ENCODE data around the gene MAP2K4. TPM values are rescaled to one million over a fixed set of nuclear protein-coding genes. Genes with fewer than 3 reads are reported as not detected.

Gene MAP2K4
- total RNA-seq, 4 donors from 2014 or later = 21.0 to 26.7 (median 25.1) TPM

- DNase-seq (ENCODE audit: low spot score) = no peak
- ATAC-seq (ENCODE audit: low FRiP score) = no peak
- no peak for TF ChIP-seq CTCF (IDR thresholded peaks at IDR 0.05)
Measured at GRCh38 chr17:12035673-12036072, 15.0 kb downstream of the MAP2K4 start.

GRCh38 chr17:12037970-12038369 is 17.3 kb downstream of the MAP2K4 start:
- no peak for TF ChIP-seq CTCF (IDR thresholded peaks at IDR 0.05)
- no peak for DNase-seq (ENCODE audit: low spot score)
- ATAC-seq (ENCODE audit: low FRiP score) = no peak

- DNase-seq (ENCODE audit: low spot score) (no peak), ATAC-seq (ENCODE audit: low FRiP score) (no peak)
- no peak for TF ChIP-seq CTCF (IDR thresholded peaks at IDR 0.05)
Measured at GRCh38 chr17:12040478-12040877, 19.8 kb downstream of the MAP2K4 start.

- TF ChIP-seq CTCF (IDR thresholded peaks at IDR 0.05) = no peak
- DNase-seq (ENCODE audit: low spot score) (no peak), ATAC-seq (ENCODE audit: low FRiP score) (no peak)
Measured at GRCh38 chr17:12041312-12041711, 20.6 kb downstream of the MAP2K4 start.

GRCh38 chr17:12043702-12044101 is 23.0 kb downstream of the MAP2K4 start:
- no peak for DNase-seq (ENCODE audit: low spot score)
- ATAC-seq (ENCODE audit: low FRiP score) = no peak
- no peak for TF ChIP-seq CTCF (IDR thresholded peaks at IDR 0.05)

- DNase-seq (ENCODE audit: low spot score) (no peak), ATAC-seq (ENCODE audit: low FRiP score) (no peak)
- TF ChIP-seq CTCF (IDR thresholded peaks at IDR 0.05) = no peak
Measured at GRCh38 chr17:12046786-12047185, 26.1 kb downstream of the MAP2K4 start.

GRCh38 chr17:12047681-12048376 is 27.2 kb downstream of the MAP2K4 start:
- no peak for TF ChIP-seq CTCF (IDR thresholded peaks at IDR 0.05)
- ATAC-seq (ENCODE audit: low FRiP score) (no peak), DNase-seq (ENCODE audit: low spot score) (no peak)
